ENCODE measurements around the gene SSC5D.

Gene SSC5D

DNA sequence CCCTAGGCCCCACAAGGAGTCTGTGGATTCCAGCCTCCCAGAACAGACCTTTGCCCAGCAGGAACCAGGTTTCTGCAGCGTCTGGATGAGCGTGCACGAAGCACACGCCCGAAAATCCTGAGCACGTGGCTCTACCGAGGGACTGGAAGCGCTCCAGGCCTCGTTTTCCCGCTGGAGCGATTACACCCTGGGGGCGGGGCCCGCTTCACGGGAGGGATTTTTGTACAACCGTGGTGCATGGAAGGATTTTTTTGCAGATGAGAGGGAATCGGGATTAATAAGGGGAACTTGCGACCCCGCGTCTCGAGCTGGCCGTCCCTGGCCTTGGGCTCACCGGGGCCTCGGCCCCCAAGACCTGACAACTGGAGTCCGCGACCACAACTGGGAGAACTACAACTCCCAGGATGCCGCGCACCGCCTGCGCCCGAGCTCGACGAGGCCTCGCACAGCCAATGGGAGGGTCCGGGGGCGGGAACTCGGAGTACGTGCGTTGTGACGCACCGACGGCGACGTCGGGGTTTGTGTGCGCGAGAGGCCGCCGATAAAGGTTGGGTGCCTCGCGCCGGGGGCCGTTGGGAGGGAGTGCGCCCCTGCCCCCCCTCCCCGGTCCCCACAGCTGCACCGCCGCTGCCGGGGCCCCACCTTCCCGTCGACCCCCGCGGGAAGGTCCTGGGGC is 12.0 kb upstream of the SSC5D start, which contains the start of gene ZNF628:
TSS of gene ZNF628 (plus strand) at position 518 of the 676 bp plus-strand sequence. CDS start 3,294 bp downstream, outside the sequence.
- peak within 1 kb of the TSS; percentile 76 for H3K4me3 ChIP-seq (ENCODE audit: low read depth, low read length)
- peak within 1 kb of the TSS; percentile 60 for H3K9ac ChIP-seq (ENCODE audit: low read depth, low read length)
- no peaks in the 10 kb centered on the region for H3K27me3 ChIP-seq (ENCODE audit: control insufficient read depth, insufficient read depth, low read length)
- no peaks in the 10 kb centered on the region for H3K9me3 ChIP-seq (ENCODE audit: control insufficient read depth, insufficient read depth, low read length)
- peaks cover 12% of the 10 kb centered on the region for H3K4me1 ChIP-seq (ENCODE audit: control insufficient read depth, insufficient read depth, low read length)
- peak within 1 kb of the TSS; percentile 92 for H3K27ac ChIP-seq (ENCODE audit: low read depth, low read length)
- H3K36me3 ChIP-seq (ENCODE audit: control insufficient read depth, insufficient read depth, low read length): no peaks in the 10 kb centered on the region

DNA sequence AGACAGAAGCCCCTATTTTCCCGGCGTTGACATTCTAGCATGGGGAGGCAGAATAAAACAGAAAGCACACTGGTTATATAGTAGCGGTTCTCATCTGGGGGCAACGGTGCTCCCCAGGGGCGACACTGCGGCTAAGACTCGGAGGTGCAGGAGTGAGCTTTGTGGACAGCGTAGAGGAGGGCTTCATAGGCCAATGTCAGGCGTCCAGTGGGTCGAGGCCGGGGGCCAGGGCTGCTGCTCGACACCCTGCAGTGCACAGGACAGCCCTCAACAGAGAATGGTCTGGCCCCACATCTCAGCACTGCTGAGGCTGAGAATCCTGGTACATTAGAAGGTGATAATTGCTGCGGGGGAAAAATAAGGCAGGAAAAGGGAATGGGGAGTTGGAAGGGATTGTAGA is 10.3 kb upstream of the SSC5D start:
- Histone ChIP-seq H3K4me3 (ENCODE audit: low read depth, low read length) (no peak overlapping the region), H3K9me3 (ENCODE audit: control insufficient read depth, insufficient read depth, low read length) (no peaks in the 10 kb centered on the region), H3K4me1 (ENCODE audit: control insufficient read depth, insufficient read depth, low read length) (peaks cover 15% of the 10 kb centered on the region), H3K36me3 (ENCODE audit: control insufficient read depth, insufficient read depth, low read length) (peaks cover 4% of the 10 kb centered on the region; the same call in 1 of the 2 replicates), H3K9ac (ENCODE audit: low read depth, low read length) (no peak overlapping the region), H3K27me3 (ENCODE audit: control insufficient read depth, insufficient read depth, low read length) (no peaks in the 10 kb centered on the region), H3K27ac (ENCODE audit: low read depth, low read length) (no peak overlapping the region)

DNA sequence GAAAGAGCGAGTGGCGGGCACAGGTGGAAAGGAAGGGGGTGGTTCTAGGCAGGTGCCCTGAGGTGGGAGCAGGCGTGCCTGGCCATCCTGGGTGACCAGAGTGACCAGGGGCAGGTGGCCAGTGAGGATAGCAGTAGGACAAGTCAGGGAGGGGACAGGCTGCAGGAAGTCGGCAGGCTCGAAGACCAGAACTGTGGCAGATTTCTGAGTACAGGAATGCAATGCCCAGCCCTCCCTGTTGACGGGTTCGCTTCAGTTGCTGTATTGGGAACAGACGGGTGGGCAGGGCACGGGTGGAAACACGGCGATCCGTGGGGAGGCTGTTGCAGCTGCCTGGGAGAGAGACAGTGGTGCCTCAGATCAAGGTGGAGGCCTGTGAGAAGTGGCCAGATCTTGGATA is 9.9 kb upstream of the SSC5D start:
- Histone ChIP-seq H3K4me1 (ENCODE audit: control insufficient read depth, insufficient read depth, low read length) (peaks cover 10% of the 10 kb centered on the region), H3K9me3 (ENCODE audit: control insufficient read depth, insufficient read depth, low read length) (no peaks in the 10 kb centered on the region), H3K4me3 (ENCODE audit: low read depth, low read length) (no peak overlapping the region), H3K27me3 (ENCODE audit: control insufficient read depth, insufficient read depth, low read length) (no peaks in the 10 kb centered on the region), H3K36me3 (ENCODE audit: control insufficient read depth, insufficient read depth, low read length) (peaks cover 4% of the 10 kb centered on the region; the same call in 1 of the 2 replicates), H3K27ac (ENCODE audit: low read depth, low read length) (no peak overlapping the region), H3K9ac (ENCODE audit: low read depth, low read length) (no peak overlapping the region)

DNA sequence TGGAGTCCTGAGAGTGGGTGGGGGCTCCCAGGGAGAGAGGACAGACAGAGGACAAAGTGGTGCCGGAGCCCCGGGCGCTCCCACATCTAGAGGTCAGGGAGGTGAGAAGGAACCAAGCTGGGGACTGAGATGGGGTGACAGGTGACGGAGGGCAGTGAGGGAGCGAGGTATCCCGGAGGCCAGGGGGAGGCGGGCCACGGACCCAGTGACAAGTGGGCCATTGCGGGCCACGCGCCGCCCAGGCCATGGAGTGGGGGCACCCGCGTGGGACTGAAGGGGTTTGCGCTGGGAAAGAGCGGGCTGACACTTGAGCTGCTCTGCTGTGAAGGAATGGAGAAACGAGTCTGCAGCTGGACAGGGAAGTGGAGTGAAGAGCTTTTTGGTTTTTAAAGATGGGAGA is 9.2 kb upstream of the SSC5D start:
- Histone ChIP-seq H3K4me1 (ENCODE audit: control insufficient read depth, insufficient read depth, low read length) (peaks cover 10% of the 10 kb centered on the region; the same call in 1 of the 2 replicates), H3K9me3 (ENCODE audit: control insufficient read depth, insufficient read depth, low read length) (no peaks in the 10 kb centered on the region), H3K27me3 (ENCODE audit: control insufficient read depth, insufficient read depth, low read length) (no peaks in the 10 kb centered on the region), H3K4me3 (ENCODE audit: low read depth, low read length) (no peak overlapping the region), H3K27ac (ENCODE audit: low read depth, low read length) (no peak overlapping the region), H3K36me3 (ENCODE audit: control insufficient read depth, insufficient read depth, low read length) (peaks cover 4% of the 10 kb centered on the region; the same call in 1 of the 2 replicates), H3K9ac (ENCODE audit: low read depth, low read length) (no peak overlapping the region)

DNA sequence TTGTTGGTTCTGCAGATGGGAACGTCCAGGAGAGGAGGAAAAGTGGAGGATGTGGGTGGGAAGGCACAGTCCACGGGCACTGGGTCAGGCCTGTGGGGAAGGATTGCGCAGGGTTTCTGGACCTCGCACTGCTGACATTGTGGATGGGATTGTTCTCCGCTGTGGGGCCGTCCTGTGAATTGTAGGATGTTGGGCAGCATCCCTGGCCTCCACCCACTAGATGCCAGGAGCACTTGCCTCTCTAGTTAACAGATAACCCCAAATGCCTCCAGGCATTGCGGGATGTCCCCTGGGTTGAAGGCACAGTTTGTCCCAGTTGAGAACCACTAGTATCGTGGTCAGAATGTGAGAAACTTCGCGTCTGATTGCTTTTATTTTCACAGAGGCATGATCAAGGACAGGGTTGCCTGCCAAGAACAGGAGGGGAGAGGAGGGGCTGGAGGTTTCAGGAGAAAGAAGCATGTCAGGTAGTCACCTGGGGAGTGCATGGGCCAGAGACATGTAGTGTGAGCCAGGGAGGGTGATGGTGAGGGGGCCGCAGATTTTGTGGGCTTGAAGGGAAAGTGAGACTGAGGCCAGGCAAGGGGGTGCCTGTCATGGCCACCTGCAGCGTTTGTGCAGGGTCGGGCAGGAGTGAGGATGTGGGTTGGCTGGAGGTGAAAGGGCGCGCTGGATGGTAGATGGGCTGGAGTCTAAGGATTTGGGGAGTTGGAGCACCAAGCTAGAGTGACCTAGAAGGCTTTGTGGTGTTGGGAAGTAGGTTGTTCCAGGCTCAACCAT is 8.6 kb upstream of the SSC5D start:
- Histone ChIP-seq H3K27ac (ENCODE audit: low read depth, low read length) (no peak overlapping the region), H3K4me1 (ENCODE audit: control insufficient read depth, insufficient read depth, low read length) (peaks cover 14% of the 10 kb centered on the region; the same call in 1 of the 2 replicates), H3K4me3 (ENCODE audit: low read depth, low read length) (no peak overlapping the region), H3K9ac (ENCODE audit: low read depth, low read length) (no peak overlapping the region), H3K36me3 (ENCODE audit: control insufficient read depth, insufficient read depth, low read length) (peaks cover 4% of the 10 kb centered on the region; the same call in 1 of the 2 replicates), H3K9me3 (ENCODE audit: control insufficient read depth, insufficient read depth, low read length) (no peaks in the 10 kb centered on the region), H3K27me3 (ENCODE audit: control insufficient read depth, insufficient read depth, low read length) (no peaks in the 10 kb centered on the region)

DNA sequence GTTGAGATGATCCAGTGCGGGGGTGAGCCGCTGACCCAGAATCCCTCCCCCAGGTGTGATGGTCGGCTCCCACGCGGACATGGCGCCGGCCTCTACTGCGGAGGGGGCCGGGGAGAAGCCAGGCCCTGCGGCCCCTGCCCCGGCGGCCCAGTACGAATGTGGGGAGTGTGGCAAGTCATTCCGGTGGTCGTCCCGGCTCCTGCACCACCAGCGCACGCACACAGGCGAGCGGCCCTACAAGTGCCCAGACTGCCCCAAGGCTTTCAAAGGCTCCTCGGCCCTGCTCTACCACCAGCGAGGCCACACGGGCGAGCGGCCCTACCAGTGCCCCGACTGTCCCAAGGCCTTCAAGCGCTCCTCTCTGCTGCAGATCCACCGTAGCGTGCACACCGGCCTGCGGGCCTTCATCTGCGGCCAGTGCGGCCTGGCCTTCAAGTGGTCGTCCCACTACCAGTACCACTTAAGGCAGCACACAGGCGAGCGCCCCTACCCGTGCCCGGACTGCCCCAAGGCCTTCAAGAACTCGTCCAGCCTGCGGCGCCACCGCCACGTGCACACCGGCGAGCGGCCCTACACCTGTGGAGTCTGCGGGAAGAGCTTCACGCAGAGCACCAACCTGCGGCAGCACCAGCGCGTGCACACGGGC is 7.0 kb upstream of the SSC5D start:
- peaks cover 18% of the 10 kb centered on the region; the same call in 1 of the 2 replicates for H3K4me1 ChIP-seq (ENCODE audit: control insufficient read depth, insufficient read depth, low read length)
- H3K27me3 ChIP-seq (ENCODE audit: control insufficient read depth, insufficient read depth, low read length): no peaks in the 10 kb centered on the region
- H3K9me3 ChIP-seq (ENCODE audit: control insufficient read depth, insufficient read depth, low read length): no peaks in the 10 kb centered on the region
- H3K9ac ChIP-seq (ENCODE audit: low read depth, low read length): no peak overlapping the region
- H3K36me3 ChIP-seq (ENCODE audit: control insufficient read depth, insufficient read depth, low read length): peaks cover 4% of the 10 kb centered on the region; the same call in 1 of the 2 replicates
- no peak overlapping the region for H3K27ac ChIP-seq (ENCODE audit: low read depth, low read length)
- H3K4me3 ChIP-seq (ENCODE audit: low read depth, low read length): no peak overlapping the region

DNA sequence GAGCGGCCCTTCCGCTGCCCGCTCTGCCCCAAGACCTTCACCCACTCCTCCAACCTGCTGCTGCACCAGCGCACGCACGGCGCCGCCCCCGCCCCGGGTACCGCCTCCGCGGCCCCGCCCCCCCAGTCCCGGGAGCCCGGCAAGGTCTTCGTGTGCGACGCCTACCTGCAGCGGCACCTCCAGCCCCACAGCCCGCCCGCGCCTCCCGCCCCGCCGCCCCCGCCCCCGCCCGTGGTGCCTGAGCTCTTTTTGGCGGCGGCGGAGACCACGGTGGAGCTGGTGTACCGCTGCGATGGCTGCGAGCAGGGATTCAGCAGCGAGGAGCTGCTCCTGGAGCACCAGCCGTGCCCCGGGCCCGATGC is 6.5 kb upstream of the SSC5D start:
- Histone ChIP-seq H3K27ac (ENCODE audit: low read depth, low read length) (no peak overlapping the region), H3K9me3 (ENCODE audit: control insufficient read depth, insufficient read depth, low read length) (no peaks in the 10 kb centered on the region), H3K4me3 (ENCODE audit: low read depth, low read length) (no peak overlapping the region), H3K27me3 (ENCODE audit: control insufficient read depth, insufficient read depth, low read length) (no peaks in the 10 kb centered on the region), H3K36me3 (ENCODE audit: control insufficient read depth, insufficient read depth, low read length) (peaks cover 4% of the 10 kb centered on the region; the same call in 1 of the 2 replicates), H3K4me1 (ENCODE audit: control insufficient read depth, insufficient read depth, low read length) (peaks cover 19% of the 10 kb centered on the region), H3K9ac (ENCODE audit: low read depth, low read length) (no peak overlapping the region)

DNA sequence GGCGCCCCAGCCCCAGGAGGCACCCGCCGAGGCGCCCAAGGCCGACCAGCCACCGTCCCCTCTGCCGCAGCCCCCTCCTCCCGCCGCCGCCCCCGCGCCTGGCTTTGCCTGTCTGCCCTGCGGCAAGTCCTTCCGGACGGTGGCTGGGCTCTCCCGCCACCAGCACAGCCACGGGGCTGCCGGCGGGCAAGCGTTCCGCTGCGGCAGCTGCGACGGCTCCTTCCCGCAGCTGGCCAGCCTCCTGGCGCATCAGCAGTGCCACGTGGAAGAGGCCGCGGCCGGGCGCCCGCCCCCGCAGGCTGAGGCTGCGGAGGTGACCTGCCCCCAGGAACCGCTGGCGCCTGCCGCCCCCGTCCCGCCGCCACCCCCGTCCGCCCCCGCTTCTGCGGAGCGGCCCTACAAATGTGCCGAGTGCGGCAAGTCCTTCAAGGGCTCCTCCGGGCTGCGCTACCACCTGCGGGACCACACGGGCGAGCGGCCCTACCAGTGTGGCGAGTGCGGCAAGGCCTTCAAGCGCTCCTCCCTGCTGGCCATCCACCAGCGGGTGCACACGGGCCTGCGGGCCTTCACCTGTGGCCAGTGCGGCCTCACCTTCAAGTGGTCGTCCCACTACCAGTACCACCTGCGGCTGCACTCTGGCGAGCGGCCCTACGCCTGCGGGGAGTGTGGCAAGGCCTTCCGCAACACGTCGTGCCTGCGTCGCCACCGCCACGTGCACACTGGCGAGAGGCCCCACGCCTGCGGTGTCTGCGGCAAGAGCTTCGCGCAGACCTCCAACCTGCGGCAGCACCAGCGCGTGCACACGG is 5.9 kb upstream of the SSC5D start:
- Histone ChIP-seq H3K9ac (ENCODE audit: low read depth, low read length) (no peak overlapping the region), H3K36me3 (ENCODE audit: control insufficient read depth, insufficient read depth, low read length) (peaks cover 4% of the 10 kb centered on the region; the same call in 1 of the 2 replicates), H3K9me3 (ENCODE audit: control insufficient read depth, insufficient read depth, low read length) (no peaks in the 10 kb centered on the region), H3K27ac (ENCODE audit: low read depth, low read length) (no peak overlapping the region), H3K4me1 (ENCODE audit: control insufficient read depth, insufficient read depth, low read length) (peaks cover 25% of the 10 kb centered on the region), H3K4me3 (ENCODE audit: low read depth, low read length) (no peak overlapping the region), H3K27me3 (ENCODE audit: control insufficient read depth, insufficient read depth, low read length) (no peaks in the 10 kb centered on the region)

DNA sequence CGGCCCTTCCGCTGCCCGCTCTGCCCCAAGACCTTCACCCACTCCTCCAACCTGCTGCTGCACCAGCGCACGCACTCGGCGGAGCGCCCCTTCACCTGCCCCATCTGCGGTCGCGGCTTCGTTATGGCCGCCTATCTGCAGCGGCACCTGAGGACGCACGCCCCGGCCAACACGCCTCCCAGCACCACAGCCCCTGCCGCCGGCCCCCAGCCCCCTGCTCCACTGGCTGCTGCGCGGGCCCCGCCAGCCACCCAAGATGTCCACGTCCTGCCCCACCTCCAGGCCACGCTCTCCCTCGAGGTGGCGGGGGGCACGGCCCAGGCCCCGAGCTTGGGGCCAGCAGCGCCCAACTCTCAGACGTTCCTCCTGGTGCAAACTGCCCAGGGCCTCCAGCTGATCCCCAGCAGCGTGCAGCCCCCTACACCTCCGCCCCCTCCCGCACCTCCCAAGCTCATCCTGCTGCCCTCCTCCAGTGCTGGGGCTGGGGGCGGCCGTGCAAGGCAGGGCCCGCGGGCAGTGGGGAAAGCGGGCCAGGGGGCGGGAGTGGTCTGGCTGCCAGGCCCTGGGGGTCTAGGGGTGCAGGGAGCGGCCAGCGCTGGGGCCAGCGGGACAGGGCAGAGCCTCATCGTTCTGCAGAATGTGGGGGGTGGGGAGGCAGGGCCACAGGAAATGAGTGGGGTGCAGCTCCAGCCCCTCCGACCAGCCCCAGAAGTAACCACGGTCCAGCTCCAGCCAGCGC is 5.1 kb upstream of the SSC5D start:
- H3K4me1 ChIP-seq (ENCODE audit: control insufficient read depth, insufficient read depth, low read length): peaks cover 30% of the 10 kb centered on the region

More for the DNA sequence above, 5.1 kb upstream of the SSC5D start:
- H3K36me3 ChIP-seq (ENCODE audit: control insufficient read depth, insufficient read depth, low read length): peaks cover 4% of the 10 kb centered on the region; the same call in 1 of the 2 replicates
- H3K4me3 ChIP-seq (ENCODE audit: low read depth, low read length): no peak overlapping the region
- no peaks in the 10 kb centered on the region for H3K9me3 ChIP-seq (ENCODE audit: control insufficient read depth, insufficient read depth, low read length)
- H3K9ac ChIP-seq (ENCODE audit: low read depth, low read length): no peak overlapping the region
- H3K27me3 ChIP-seq (ENCODE audit: control insufficient read depth, insufficient read depth, low read length): no peaks in the 10 kb centered on the region
- no peak overlapping the region for H3K27ac ChIP-seq (ENCODE audit: low read depth, low read length)
